ENCODE data around the gene LMNA. TPM values are rescaled to one million over a fixed set of nuclear protein-coding genes. Genes with fewer than 3 reads are reported as not detected.

The LMNA gene
- polyA plus RNA-seq, 1 experiment, result 840 TPM

DNA sequence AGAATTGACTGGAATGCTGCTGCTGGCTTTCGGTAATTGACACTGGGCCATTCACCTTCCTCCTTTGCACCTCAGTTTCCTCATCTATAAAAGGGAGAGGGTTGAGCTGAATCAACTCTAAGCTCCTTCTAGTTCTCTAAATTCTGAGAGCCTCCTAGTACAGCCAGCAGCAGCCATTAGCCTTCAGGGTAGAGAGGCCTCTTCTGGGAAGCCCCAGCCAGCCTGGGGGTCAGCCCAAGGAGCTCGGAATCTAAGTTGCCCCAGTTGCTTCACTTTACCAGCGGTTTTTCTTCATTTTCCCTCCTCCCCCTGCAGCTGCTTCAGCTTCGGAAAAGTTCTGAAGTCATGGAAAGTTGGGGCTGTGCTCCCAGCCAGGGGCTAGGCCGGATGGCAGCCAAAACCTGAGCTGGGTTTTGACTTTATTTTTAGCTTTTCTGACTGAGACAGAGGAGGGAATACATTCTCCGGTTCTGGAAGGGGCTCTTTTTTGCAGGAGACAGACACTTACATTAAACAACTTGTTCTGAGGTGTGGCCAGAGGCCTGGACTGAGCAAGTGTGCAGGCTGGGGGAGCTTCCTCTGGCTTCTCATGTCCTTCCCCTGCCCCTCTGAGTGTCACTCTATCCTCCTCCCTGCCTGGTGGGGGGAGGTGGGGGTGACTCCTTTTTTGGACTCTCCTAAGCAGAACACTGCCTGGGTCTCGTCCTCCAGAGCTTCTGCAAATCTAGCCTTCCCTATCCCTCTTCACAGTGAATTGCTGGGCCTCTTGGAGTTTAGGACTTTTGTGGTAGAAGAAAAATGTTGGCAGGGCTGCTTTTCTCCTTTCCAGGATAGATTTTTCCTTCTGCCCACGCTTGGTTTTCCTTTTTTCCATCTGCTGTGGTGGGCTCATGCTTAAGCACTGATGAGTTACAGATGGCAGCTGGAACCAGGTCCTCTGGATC lies 14.4 kb downstream of the LMNA start:
- DNase-seq (ENCODE audit: low read depth), result peak; percentile 82
- Histone ChIP-seq H3K4me3 (ENCODE audit: low read depth, low read length) (peak overlapping the region; percentile 15), H3K27me3 (ENCODE audit: control insufficient read depth, insufficient read depth, low read length) (no peaks in the 10 kb centered on the region), H3K36me3 (ENCODE audit: control insufficient read depth, insufficient read depth, low read length) (peaks cover 18% of the 10 kb centered on the region)
- CTCF ChIA-PET, result interaction anchor here (0.9 to 33.9 kb wide), 17 partner anchors 11 to 157 kb away, joined by 3 to 983 read pairs (median 4); partner anchors contain the start of genes LMNA and PMF1
- POLR2A ChIA-PET, result interaction anchor here (0.5 to 1.4 kb wide), 8 partner anchors 10 to 84 kb away, joined by 3 to 12 read pairs (median 4); partner anchors contain the start of genes LMNA and PMF1
- TF ChIP-seq, protein P1, sequence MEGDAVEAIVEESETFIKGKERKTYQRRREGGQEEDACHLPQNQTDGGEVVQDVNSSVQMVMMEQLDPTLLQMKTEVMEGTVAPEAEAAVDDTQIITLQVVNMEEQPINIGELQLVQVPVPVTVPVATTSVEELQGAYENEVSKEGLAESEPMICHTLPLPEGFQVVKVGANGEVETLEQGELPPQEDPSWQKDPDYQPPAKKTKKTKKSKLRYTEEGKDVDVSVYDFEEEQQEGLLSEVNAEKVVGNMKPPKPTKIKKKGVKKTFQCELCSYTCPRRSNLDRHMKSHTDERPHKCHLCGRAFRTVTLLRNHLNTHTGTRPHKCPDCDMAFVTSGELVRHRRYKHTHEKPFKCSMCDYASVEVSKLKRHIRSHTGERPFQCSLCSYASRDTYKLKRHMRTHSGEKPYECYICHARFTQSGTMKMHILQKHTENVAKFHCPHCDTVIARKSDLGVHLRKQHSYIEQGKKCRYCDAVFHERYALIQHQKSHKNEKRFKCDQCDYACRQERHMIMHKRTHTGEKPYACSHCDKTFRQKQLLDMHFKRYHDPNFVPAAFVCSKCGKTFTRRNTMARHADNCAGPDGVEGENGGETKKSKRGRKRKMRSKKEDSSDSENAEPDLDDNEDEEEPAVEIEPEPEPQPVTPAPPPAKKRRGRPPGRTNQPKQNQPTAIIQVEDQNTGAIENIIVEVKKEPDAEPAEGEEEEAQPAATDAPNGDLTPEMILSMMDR (IDR thresholded peaks at IDR 0.05; ENCODE audit: insufficient read depth, low read depth, low read length), result no peak

DNA sequence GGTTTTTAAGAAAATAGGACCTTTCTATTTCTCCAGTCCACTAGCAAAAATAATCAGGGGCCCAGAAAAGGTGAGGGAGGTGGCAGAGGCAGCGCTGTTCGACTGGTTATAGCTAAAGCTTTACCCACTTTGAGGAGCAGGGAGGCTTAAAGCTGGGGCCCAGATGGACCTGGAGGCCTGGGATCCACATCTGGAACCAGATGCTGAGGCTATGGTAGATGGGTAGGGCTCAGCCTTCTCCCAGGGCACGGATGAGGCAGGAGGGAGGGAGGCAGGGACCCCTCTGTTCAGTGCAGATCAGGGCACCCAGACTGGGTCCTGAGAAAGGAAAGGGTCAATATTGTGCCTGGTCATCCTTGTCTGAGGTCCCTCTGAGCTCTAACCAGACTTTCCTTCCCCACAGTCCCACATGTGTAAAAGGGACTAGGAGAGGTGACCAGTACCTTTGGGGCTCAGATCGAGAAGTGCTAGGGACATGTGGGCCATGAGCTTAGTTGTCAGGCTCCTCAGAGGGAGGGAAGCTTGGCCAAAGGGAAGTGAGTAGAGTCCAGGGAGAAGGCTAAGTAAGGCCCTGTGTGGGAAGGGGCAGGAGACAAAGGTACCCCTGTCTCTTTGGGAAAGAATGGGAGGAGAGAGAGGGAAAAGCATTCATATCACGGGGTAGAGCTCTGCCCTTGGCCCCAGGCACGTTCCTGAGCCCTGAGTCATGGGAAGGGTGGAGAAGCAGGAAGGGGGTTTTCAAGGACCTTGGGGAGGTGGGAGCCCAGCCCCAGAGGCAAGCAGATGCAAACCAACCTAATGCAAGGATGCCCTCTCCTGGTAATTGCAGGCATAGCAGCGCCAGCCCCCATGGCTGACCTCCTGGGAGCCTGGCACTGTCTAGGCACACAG lies 15.4 kb downstream of the LMNA start:
- ChIA-PET CTCF (interaction anchor here (0.6 to 33.9 kb wide), 26 partner anchors 10 to 248 kb away, joined by 3 to 983 read pairs (median 3); partner anchors contain the start of genes LMNA, MEX3A and PMF1), POLR2A (interaction anchor here (0.9 to 1.1 kb wide), 2 partner anchors 12 to 14 kb away, joined by 6 to 7 read pairs; no protein-coding TSS in a partner anchor)
- Histone ChIP-seq H3K36me3 (ENCODE audit: control insufficient read depth, insufficient read depth, low read length) (peaks cover 28% of the 10 kb centered on the region), H3K27me3 (ENCODE audit: control insufficient read depth, insufficient read depth, low read length) (no peaks in the 10 kb centered on the region), H3K4me3 (ENCODE audit: low read depth, low read length) (peak overlapping the region; percentile 15; the same call in 1 of the 2 replicates)
- TF ChIP-seq, protein P1 (IDR thresholded peaks at IDR 0.05; ENCODE audit: insufficient read depth, low read depth, low read length), result peak; percentile 94
- DNase-seq (ENCODE audit: low read depth), result peak; percentile 91

DNA sequence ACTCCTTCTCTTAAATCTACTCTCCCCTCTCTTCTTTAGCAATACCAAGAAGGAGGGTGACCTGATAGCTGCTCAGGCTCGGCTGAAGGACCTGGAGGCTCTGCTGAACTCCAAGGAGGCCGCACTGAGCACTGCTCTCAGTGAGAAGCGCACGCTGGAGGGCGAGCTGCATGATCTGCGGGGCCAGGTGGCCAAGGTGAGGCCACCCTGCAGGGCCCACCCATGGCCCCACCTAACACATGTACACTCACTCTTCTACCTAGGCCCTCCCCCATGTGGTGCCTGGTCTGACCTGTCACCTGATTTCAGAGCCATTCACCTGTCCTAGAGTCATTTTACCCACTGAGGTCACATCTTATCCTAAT lies 16.0 kb downstream of the LMNA start:
- TF ChIP-seq, protein P1 (IDR thresholded peaks at IDR 0.05; ENCODE audit: insufficient read depth, low read depth, low read length), result no peak
- DNase-seq (ENCODE audit: low read depth), result no peak
- no peaks in the 10 kb centered on the region for H3K27me3 ChIP-seq (ENCODE audit: control insufficient read depth, insufficient read depth, low read length)
- ChIA-PET CTCF (interaction anchor here (0.7 to 33.9 kb wide), 15 partner anchors 9 to 163 kb away, joined by 3 to 983 read pairs (median 4); partner anchors contain the start of genes LMNA and MEX3A), POLR2A (no interaction called here)
- peaks cover 34% of the 10 kb centered on the region for H3K36me3 ChIP-seq (ENCODE audit: control insufficient read depth, insufficient read depth, low read length)
- no peak overlapping the region for H3K4me3 ChIP-seq (ENCODE audit: low read depth, low read length)

DNA sequence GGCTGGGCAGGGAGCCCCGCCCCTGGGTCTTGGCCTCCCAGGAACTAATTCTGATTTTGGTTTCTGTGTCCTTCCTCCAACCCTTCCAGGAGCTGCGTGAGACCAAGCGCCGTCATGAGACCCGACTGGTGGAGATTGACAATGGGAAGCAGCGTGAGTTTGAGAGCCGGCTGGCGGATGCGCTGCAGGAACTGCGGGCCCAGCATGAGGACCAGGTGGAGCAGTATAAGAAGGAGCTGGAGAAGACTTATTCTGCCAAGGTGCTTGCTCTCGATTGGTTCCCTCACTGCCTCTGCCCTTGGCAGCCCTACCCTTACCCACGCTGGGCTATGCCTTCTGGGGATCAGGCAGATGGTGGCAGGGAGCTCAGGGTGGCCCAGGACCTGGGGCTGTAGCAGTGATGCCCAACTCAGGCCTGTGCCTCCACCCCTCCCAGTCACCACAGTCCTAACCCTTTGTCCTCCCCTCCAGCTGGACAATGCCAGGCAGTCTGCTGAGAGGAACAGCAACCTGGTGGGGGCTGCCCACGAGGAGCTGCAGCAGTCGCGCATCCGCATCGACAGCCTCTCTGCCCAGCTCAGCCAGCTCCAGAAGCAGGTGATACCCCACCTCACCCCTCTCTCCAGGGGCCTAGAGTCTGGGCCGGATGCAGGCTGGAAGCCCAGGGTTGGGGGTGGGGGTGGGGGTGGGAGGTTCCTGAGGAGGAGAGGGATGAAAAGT lies 20.4 kb downstream of the LMNA start:
- ChIA-PET CTCF (interaction anchor here (1.1 to 33.9 kb wide), 5 partner anchors 8 to 90 kb away, joined by 3 to 983 read pairs (median 4); no protein-coding TSS in a partner anchor), POLR2A (no interaction called here)
- H3K4me3 ChIP-seq (ENCODE audit: low read depth, low read length), result no peak overlapping the region
- TF ChIP-seq, protein P1 (IDR thresholded peaks at IDR 0.05; ENCODE audit: insufficient read depth, low read depth, low read length), result no peak
- peaks cover 72% of the 10 kb centered on the region for H3K36me3 ChIP-seq (ENCODE audit: control insufficient read depth, insufficient read depth, low read length)
- no peak for DNase-seq (ENCODE audit: low read depth)
- no peaks in the 10 kb centered on the region for H3K27me3 ChIP-seq (ENCODE audit: control insufficient read depth, insufficient read depth, low read length)

Data from BJ (cell line).